ENCODE measurements around the gene MED12. TPM values are rescaled to one million over a fixed set of nuclear protein-coding genes. Genes with fewer than 3 reads are reported as not detected.

Gene MED12
- total and polyA plus RNA-seq, 8 donors = 37.0 to 67.4 (median 60.3) TPM

- Histone ChIP-seq H3K27ac (peak overlapping the region; percentile 83 to 86), H3K4me3 (peak overlapping the region in 1 of 2 donors; percentile 43), H3K27me3 (no peaks in the 10 kb centered on the region), H3K9me3 (no peaks in the 10 kb centered on the region), H3K36me3 (no peaks in the 10 kb centered on the region), H3K4me1 (peaks cover 0 to 4% of the 10 kb centered on the region in 2 donors)
- TF ChIP-seq, protein P1, sequence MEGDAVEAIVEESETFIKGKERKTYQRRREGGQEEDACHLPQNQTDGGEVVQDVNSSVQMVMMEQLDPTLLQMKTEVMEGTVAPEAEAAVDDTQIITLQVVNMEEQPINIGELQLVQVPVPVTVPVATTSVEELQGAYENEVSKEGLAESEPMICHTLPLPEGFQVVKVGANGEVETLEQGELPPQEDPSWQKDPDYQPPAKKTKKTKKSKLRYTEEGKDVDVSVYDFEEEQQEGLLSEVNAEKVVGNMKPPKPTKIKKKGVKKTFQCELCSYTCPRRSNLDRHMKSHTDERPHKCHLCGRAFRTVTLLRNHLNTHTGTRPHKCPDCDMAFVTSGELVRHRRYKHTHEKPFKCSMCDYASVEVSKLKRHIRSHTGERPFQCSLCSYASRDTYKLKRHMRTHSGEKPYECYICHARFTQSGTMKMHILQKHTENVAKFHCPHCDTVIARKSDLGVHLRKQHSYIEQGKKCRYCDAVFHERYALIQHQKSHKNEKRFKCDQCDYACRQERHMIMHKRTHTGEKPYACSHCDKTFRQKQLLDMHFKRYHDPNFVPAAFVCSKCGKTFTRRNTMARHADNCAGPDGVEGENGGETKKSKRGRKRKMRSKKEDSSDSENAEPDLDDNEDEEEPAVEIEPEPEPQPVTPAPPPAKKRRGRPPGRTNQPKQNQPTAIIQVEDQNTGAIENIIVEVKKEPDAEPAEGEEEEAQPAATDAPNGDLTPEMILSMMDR (IDR thresholded peaks at IDR 0.05) = no peak
- no peak for ATAC-seq
- DNase-seq = no peak
- intact Hi-C loops (cut with DNase I) = no loop called here
Measured at GRCh38 chrX:71182871-71183270, 64.5 kb downstream of the MED12 start.

- no peak overlapping the region for H3K4me3 ChIP-seq
- no peaks in the 10 kb centered on the region for H3K27me3 ChIP-seq
- no peaks in the 10 kb centered on the region for H3K9me3 ChIP-seq
- no peaks in the 10 kb centered on the region for H3K36me3 ChIP-seq
- peak overlapping the region; percentile 83 to 86 for H3K27ac ChIP-seq
- ATAC-seq = no peak
- intact Hi-C loops (cut with DNase I) = no loop called here
- H3K4me1 ChIP-seq = peaks cover 0 to 4% of the 10 kb centered on the region in 2 donors
- peak in 2 of 4 donors; percentile 39 to 55 for DNase-seq
- TF ChIP-seq, protein P1 (IDR thresholded peaks at IDR 0.05) = no peak
Measured at GRCh38 chrX:71183341-71183740, 64.9 kb downstream of the MED12 start.

DNA sequence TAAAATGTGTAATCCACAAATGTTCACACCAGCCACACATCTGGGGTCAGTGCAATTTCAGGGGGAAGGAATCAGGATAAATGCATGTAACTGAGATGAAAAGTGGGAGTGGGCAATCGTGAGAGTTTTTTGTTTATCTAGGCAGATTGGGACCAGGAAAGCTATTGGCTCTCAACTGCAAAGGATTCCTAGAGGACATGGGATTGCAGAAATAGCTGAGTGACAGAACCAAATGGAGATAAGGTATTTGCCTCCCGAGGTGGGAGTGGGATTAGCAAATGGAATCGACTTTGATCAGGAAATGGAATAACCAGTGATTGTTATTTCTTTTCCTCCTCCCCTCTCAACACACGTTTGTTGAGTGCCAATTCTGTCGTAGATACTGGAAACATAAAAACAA is 65.7 kb downstream of the MED12 start:
- no peak for DNase-seq
- TF ChIP-seq, protein P1 (IDR thresholded peaks at IDR 0.05) = no peak
- no peaks in the 10 kb centered on the region for H3K36me3 ChIP-seq
- H3K27me3 ChIP-seq = no peaks in the 10 kb centered on the region
- intact Hi-C loops (cut with DNase I) = no loop called here
- ATAC-seq = no peak
- no peak overlapping the region for H3K4me3 ChIP-seq
- peaks cover 0 to 4% of the 10 kb centered on the region in 2 donors for H3K4me1 ChIP-seq
- H3K9me3 ChIP-seq = no peaks in the 10 kb centered on the region
- no peak overlapping the region for H3K27ac ChIP-seq

GRCh38 chrX:71184803-71185495 is 66.6 kb downstream of the MED12 start:
- intact Hi-C loops (cut with DNase I) = no loop called here
- TF ChIP-seq, protein P1 (IDR thresholded peaks at IDR 0.05) = no peak
- H3K27ac ChIP-seq = no peak overlapping the region
- H3K27me3 ChIP-seq = no peaks in the 10 kb centered on the region
- DNase-seq (peak in 1 of 4 donors; percentile 42), ATAC-seq (peak; percentile 7)
- H3K9me3 ChIP-seq = no peaks in the 10 kb centered on the region
- H3K4me3 ChIP-seq = no peak overlapping the region
- H3K36me3 ChIP-seq = no peaks in the 10 kb centered on the region
- peaks cover 0 to 4% of the 10 kb centered on the region in 2 donors for H3K4me1 ChIP-seq

- ATAC-seq = no peak
- H3K4me3 ChIP-seq = no peak overlapping the region
Measured at GRCh38 chrX:71191248-71191647, 72.9 kb downstream of the MED12 start.

More at GRCh38 chrX:71191248-71191647, 72.9 kb downstream of the MED12 start:
- DNase-seq = no peak
- TF ChIP-seq, protein P1 (IDR thresholded peaks at IDR 0.05) = no peak
- H3K36me3 ChIP-seq = no peaks in the 10 kb centered on the region
- H3K4me1 ChIP-seq = no peaks in the 10 kb centered on the region
- H3K27ac ChIP-seq = no peak overlapping the region
- intact Hi-C loops (cut with DNase I) = no loop called here
- no peaks in the 10 kb centered on the region for H3K9me3 ChIP-seq
- no peaks in the 10 kb centered on the region for H3K27me3 ChIP-seq

Other genes with a start within 250 kb of the MED12 start
- not detected for gene TEX11, start 209.9 kb upstream of the MED12 start, total RNA-seq
- under 1 TPM in 1 of 6 donors, not detected in 5; 0.06 TPM for gene TEX11, start 209.9 kb upstream of the MED12 start, polyA plus RNA-seq (ENCODE audit: insufficient read length in 6 of 6)
- not detected for gene SLC7A3, start 187.5 kb upstream of the MED12 start, total RNA-seq
- gene SLC7A3, start 187.5 kb upstream of the MED12 start, polyA plus RNA-seq (ENCODE audit: insufficient read length in 6 of 6) = 1 to 10 TPM; 2.6 to 4.6 (median 4.4) TPM
- gene SNX12, start 50.3 kb upstream of the MED12 start, total RNA-seq = 10 to 100 TPM; 54.6 to 69.2 TPM
- gene SNX12, start 50.3 kb upstream of the MED12 start, polyA plus RNA-seq (ENCODE audit: insufficient read length in 6 of 6) = 10 to 100 TPM; 53.0 to 62.4 (median 55.7) TPM
- gene FOXO4, start 22.7 kb upstream of the MED12 start, total RNA-seq = 10 to 100 TPM; 19.0 to 19.6 TPM
- gene FOXO4, start 22.7 kb upstream of the MED12 start, polyA plus RNA-seq (ENCODE audit: insufficient read length in 6 of 6) = 10 to 100 TPM; 13.2 to 21.4 (median 19.1) TPM
- under 1 TPM in 1 of 2 donors, not detected in 1; 0.84 TPM for gene CXorf65, start 11.9 kb upstream of the MED12 start, total RNA-seq
- under 1 TPM in 1 of 6 donors, not detected in 5; 0.52 TPM for gene CXorf65, start 11.9 kb upstream of the MED12 start, polyA plus RNA-seq (ENCODE audit: insufficient read length in 6 of 6)
- 10 to 100 TPM; 12.0 to 36.0 TPM for gene IL2RG, start 7.0 kb upstream of the MED12 start, total RNA-seq
- 1 to 10 TPM; 2.1 to 3.9 (median 3.1) TPM for gene IL2RG, start 7.0 kb upstream of the MED12 start, polyA plus RNA-seq (ENCODE audit: insufficient read length in 6 of 6)
- gene NLGN3, start 26.2 kb downstream of the MED12 start, total RNA-seq = 1 to 10 TPM; 1.0 to 4.5 TPM
- 1 to 10 TPM; 5.5 to 8.4 (median 6.8) TPM for gene NLGN3, start 26.2 kb downstream of the MED12 start, polyA plus RNA-seq (ENCODE audit: insufficient read length in 6 of 6)
- under 1 TPM; 0.21 to 0.67 TPM for gene GJB1, start 104.6 kb downstream of the MED12 start, total RNA-seq
- gene GJB1, start 104.6 kb downstream of the MED12 start, polyA plus RNA-seq (ENCODE audit: insufficient read length in 6 of 6) = 1 to 10 TPM; 3.2 to 6.6 (median 5.2) TPM
- gene ZMYM3, start 135.5 kb downstream of the MED12 start, total RNA-seq = 10 to 100 TPM; 19.5 to 26.3 TPM
- gene ZMYM3, start 135.5 kb downstream of the MED12 start, polyA plus RNA-seq (ENCODE audit: insufficient read length in 6 of 6) = 10 to 100 TPM; 57.3 to 63.8 (median 60.2) TPM
- gene NONO, start 165.0 kb downstream of the MED12 start, total RNA-seq = 100 to 1,000 TPM; 241 to 245 TPM
- 100 to 1,000 TPM; 606 to 739 (median 643) TPM for gene NONO, start 165.0 kb downstream of the MED12 start, polyA plus RNA-seq (ENCODE audit: insufficient read length in 6 of 6)
- gene ITGB1BP2, start 183.2 kb downstream of the MED12 start, total RNA-seq = 1 to 10 TPM in 1 of 2 donors, under 1 TPM in 1; 0.99 to 3.0 TPM
- gene ITGB1BP2, start 183.2 kb downstream of the MED12 start, polyA plus RNA-seq (ENCODE audit: insufficient read length in 6 of 6) = 1 to 10 TPM; 2.2 to 2.9 (median 2.6) TPM
- gene TAF1, start 247.8 kb downstream of the MED12 start, total RNA-seq = 10 to 100 TPM; 26.2 to 31.6 TPM
- gene TAF1, start 247.8 kb downstream of the MED12 start, polyA plus RNA-seq (ENCODE audit: insufficient read length in 6 of 6) = 10 to 100 TPM; 53.8 to 66.4 (median 59.6) TPM